GM19372 (cell line): ENCODE results near the gene NFKB1.

ENCODE experiments used
- ATAC-seq: cut with Tn5 transposase; IDR thresholded peaks from one replicate; pipeline ENCODE4 v1.9.1; 2021; ENCODE audit warnings: mild to moderate bottlenecking, low read depth, moderate library complexity; ENCODE audit not compliant: unreplicated experiment

Gene NFKB1

GRCh38 chr4:102497986-102498385, 3.2 kb upstream of the NFKB1 start:
- no peak for ATAC-seq

- ATAC-seq, result no peak
Measured at GRCh38 chr4:102500352-102500695, 835 bp upstream of the NFKB1 start.

- peak; percentile 43 for ATAC-seq
Measured at GRCh38 chr4:102501447-102501696, 213 bp downstream of the NFKB1 start.

- no peak for ATAC-seq
Measured at GRCh38 chr4:102502543-102502818, 1.3 kb downstream of the NFKB1 start.

GRCh38 chr4:102503301-102503746, 2.2 kb downstream of the NFKB1 start:
- ATAC-seq, result no peak

- ATAC-seq, result no peak
Measured at GRCh38 chr4:102503831-102504786, 3.0 kb downstream of the NFKB1 start.

- no peak for ATAC-seq
Measured at GRCh38 chr4:102504941-102505340, 3.8 kb downstream of the NFKB1 start.

GRCh38 chr4:102505708-102506107, 4.5 kb downstream of the NFKB1 start:
- no peak for ATAC-seq

- no peak for ATAC-seq
Measured at GRCh38 chr4:102506523-102506922, 5.4 kb downstream of the NFKB1 start.

GRCh38 chr4:102511830-102512605, 10.9 kb downstream of the NFKB1 start:
- ATAC-seq, result no peak

GRCh38 chr4:102514298-102514964, 13.3 kb downstream of the NFKB1 start:
- no peak for ATAC-seq

GRCh38 chr4:102517753-102518152, 16.6 kb downstream of the NFKB1 start:
- ATAC-seq, result no peak

- ATAC-seq, result no peak
Measured at GRCh38 chr4:102518703-102519131, 17.6 kb downstream of the NFKB1 start.

- no peak for ATAC-seq
Measured at GRCh38 chr4:102519925-102520324, 18.8 kb downstream of the NFKB1 start.

- no peak for ATAC-seq
Measured at GRCh38 chr4:102521570-102521969, 20.4 kb downstream of the NFKB1 start.

- no peak for ATAC-seq
Measured at GRCh38 chr4:102522031-102522440, 20.9 kb downstream of the NFKB1 start.

GRCh38 chr4:102524691-102525090, 23.5 kb downstream of the NFKB1 start:
- ATAC-seq, result no peak

- no peak for ATAC-seq
Measured at GRCh38 chr4:102525097-102525496, 23.9 kb downstream of the NFKB1 start.

GRCh38 chr4:102525504-102525903, 24.3 kb downstream of the NFKB1 start:
- no peak for ATAC-seq

- no peak for ATAC-seq
Measured at GRCh38 chr4:102526532-102526931, 25.4 kb downstream of the NFKB1 start.

GRCh38 chr4:102527695-102528283, 26.6 kb downstream of the NFKB1 start:
- no peak for ATAC-seq
